Measurements from ENCODE around the gene CTSH.

Gene CTSH

GRCh38 chr15:78944669-78945407, at the start of gene CTSH:
CTSH (minus strand) TSS chr15:78945046; CDS start chr15:78944981, 65 bp downstream.
- no peak for DNase-seq

GRCh38 chr15:78993931-78994530, 49.2 kb upstream of the CTSH start:
- no peak for DNase-seq

- no peak for DNase-seq
These were observed 48.5 kb upstream of the CTSH start for GRCh38 chr15:78993257-78993930.

GRCh38 chr15:78992416-78993256, 47.8 kb upstream of the CTSH start:
- DNase-seq, result no peak

- no peak for DNase-seq
These were observed 47.0 kb upstream of the CTSH start for GRCh38 chr15:78991879-78992278.

- DNase-seq, result no peak
These were observed 46.6 kb upstream of the CTSH start for GRCh38 chr15:78991476-78991875.

GRCh38 chr15:78990278-78990677, 45.4 kb upstream of the CTSH start:
- no peak for DNase-seq

GRCh38 chr15:78989701-78990240, 44.9 kb upstream of the CTSH start:
- no peak for DNase-seq

- DNase-seq, result peak; percentile 72
These were observed 43.6 kb upstream of the CTSH start for GRCh38 chr15:78988361-78988911.

GRCh38 chr15:78987556-78988360, 42.9 kb upstream of the CTSH start:
- DNase-seq, result no peak

- no peak for DNase-seq
These were observed 41.1 kb upstream of the CTSH start for GRCh38 chr15:78985859-78986475.

GRCh38 chr15:78984041-78984440, 39.2 kb upstream of the CTSH start:
- DNase-seq, result no peak

GRCh38 chr15:78983146-78983918, 38.5 kb upstream of the CTSH start:
- DNase-seq, result no peak

- DNase-seq, result no peak
These were observed 37.9 kb upstream of the CTSH start for GRCh38 chr15:78982736-78983135.

GRCh38 chr15:78981532-78982313, 36.9 kb upstream of the CTSH start:
- DNase-seq, result no peak

GRCh38 chr15:78979456-78980320, 34.8 kb upstream of the CTSH start:
- no peak for DNase-seq

- DNase-seq, result no peak
These were observed 33.8 kb upstream of the CTSH start for GRCh38 chr15:78978601-78979179.
